NCI-H82 treated with DMSO at 0.1 percent for 48 hours (cell line): ENCODE measurements around the gene TBC1D14.
"Not testable (repeated sequence)": the region's sequence is repeated elsewhere in the genome, so short reads cannot be mapped to it uniquely, and the experiment has no call there.

ENCODE experiments used
- DNase-seq: peaks from one replicate; lab custom pipeline; 2025; ENCODE audit not compliant: unreplicated experiment; lab: John Stamatoyannopoulos, UW

TBC1D14 gene

GRCh38 chr4:6969826-6970800, 60.5 kb downstream of the TBC1D14 start:
- DNase-seq, result no peak

- no peak for DNase-seq
These were observed 62.1 kb downstream of the TBC1D14 start for GRCh38 chr4:6971536-6972374.

GRCh38 chr4:6972375-6972650, 62.7 kb downstream of the TBC1D14 start:
- DNase-seq, result no peak

GRCh38 chr4:6972911-6973310, 63.3 kb downstream of the TBC1D14 start:
- DNase-seq, result no peak

GRCh38 chr4:6974138-6974848, 64.7 kb downstream of the TBC1D14 start:
- peak; percentile 27 for DNase-seq

- DNase-seq, result not testable (repeated sequence)
These were observed 68.2 kb downstream of the TBC1D14 start for GRCh38 chr4:6977846-6978245.

GRCh38 chr4:6983544-6984142, 74.0 kb downstream of the TBC1D14 start:
- DNase-seq, result no peak

- no peak for DNase-seq
These were observed 75.2 kb downstream of the TBC1D14 start for GRCh38 chr4:6984612-6985425.

GRCh38 chr4:6986072-6986780, 76.6 kb downstream of the TBC1D14 start:
- DNase-seq, result peak; percentile 28

GRCh38 chr4:6986781-6987587, 77.4 kb downstream of the TBC1D14 start:
- peak; percentile 55 for DNase-seq

GRCh38 chr4:6987588-6987961, 77.9 kb downstream of the TBC1D14 start:
- DNase-seq, result no peak

- no peak for DNase-seq
These were observed 78.5 kb downstream of the TBC1D14 start for GRCh38 chr4:6988016-6988715.

GRCh38 chr4:6989331-6989923, 79.8 kb downstream of the TBC1D14 start:
- no peak for DNase-seq

- DNase-seq, result no peak
These were observed 81.0 kb downstream of the TBC1D14 start for GRCh38 chr4:6990661-6991060.

GRCh38 chr4:6991249-6991648, 81.6 kb downstream of the TBC1D14 start:
- DNase-seq, result no peak

GRCh38 chr4:6991771-6992557, 82.3 kb downstream of the TBC1D14 start:
- DNase-seq, result no peak
